H1 (cell line): ENCODE data around the gene NTRK2. TPM values are rescaled to one million over a fixed set of nuclear protein-coding genes. Genes with fewer than 3 reads are reported as not detected.

Experiments
- CTCF ChIA-PET: fragments of 300-600 bp; sonication (Branson Sonifier 250); formaldehyde crosslinking; loops from one replicate; lab custom pipeline; 2021; ENCODE audit not compliant: partially characterized antibody; lab: Charles Lee
- POLR2A ChIA-PET: fragments of 300-600 bp; sonication (Branson Sonifier 250); formaldehyde crosslinking; loops from one replicate; lab custom pipeline; 2021; ENCODE audit warnings: inconsistent platforms; ENCODE audit not compliant: partially characterized antibody; lab: Charles Lee
- DNase-seq, 2 experiments: peaks; one replicate each; pipeline versions ENCODE4 v3.0.0 to v3.0.0-alpha.2; 2010 to 2022; ENCODE audit warnings: low spot score in 2 of 2, low read depth in 1 of 2, mixed read lengths in 1 of 2
- FAIRE-seq: peaks from 2 replicates; lab custom pipeline; 2011; peaks lifted over from hg19 to GRCh38; lab: Jason Lieb, UNC
- H2AFZ ChIP-seq: 2 replicates; pipeline ENCODE4 v1.8.1; 2012; ENCODE audit warnings: low read length, inconsistent platforms
- H2AK5ac ChIP-seq: 2 replicates; pipeline ENCODE4 v1.6.1; 2013; ENCODE audit warnings: low read depth, low read length
- H2BK120ac ChIP-seq: replicated peaks from 2 replicates; pipeline ENCODE3; 2013; ENCODE audit warnings: low read depth, low read length, inconsistent platforms
- H2BK12ac ChIP-seq: 2 replicates; pipeline ENCODE4 v1.6.1; 2013; ENCODE audit warnings: low read depth, low read length
- H2BK15ac ChIP-seq: 2 replicates; pipeline ENCODE4 v1.6.1; 2013; ENCODE audit warnings: low read length
- H2BK20ac ChIP-seq: 2 replicates; pipeline ENCODE4 v1.6.1; 2013; ENCODE audit warnings: low read length
- H2BK5ac ChIP-seq: 2 replicates; pipeline ENCODE4 v1.6.1; 2013; ENCODE audit warnings: low read depth, low read length
- H3K14ac ChIP-seq: 2 replicates; pipeline ENCODE4 v1.6.1; 2013; ENCODE audit warnings: inconsistent platforms; ENCODE audit not compliant: insufficient read length
- H3K18ac ChIP-seq: 2 replicates; pipeline ENCODE4 v1.6.1; 2013; ENCODE audit warnings: low read length; ENCODE audit errors: extremely low read depth
- H3K23ac ChIP-seq: 2 replicates; pipeline ENCODE4 v1.6.1; 2013; ENCODE audit warnings: inconsistent platforms; ENCODE audit not compliant: insufficient read length
- H3K23me2 ChIP-seq: 2 replicates; pipeline ENCODE4 v1.6.1; 2013; ENCODE audit warnings: low read depth, low read length
- H3K27ac ChIP-seq: 2 replicates; pipeline ENCODE4 v1.6.1; 2011; ENCODE audit warnings: low read depth, low read length, inconsistent platforms
- H3K27me3 ChIP-seq, 4 experiments: replicated peaks in 1 of 4; 1 replicate in 1 of 4; 2 replicates in 3 of 4; pipeline versions ENCODE4 v1.6.1 to v1.8.1; 2011 to 2013; ENCODE audit warnings: low read length in 3 of 4, mild to moderate bottlenecking in 3 of 4, inconsistent platforms in 2 of 4, mixed read lengths in 2 of 4, moderate library complexity in 1 of 4; ENCODE audit not compliant: control insufficient read depth in 3 of 4, insufficient read depth in 3 of 4; ENCODE audit errors: extremely low read depth in 1 of 4
- H3K36me3 ChIP-seq, 4 experiments: 2 replicates each; pipeline versions ENCODE4 v1.6.1 to v1.8.1; 2011 to 2013; ENCODE audit warnings: mild to moderate bottlenecking in 4 of 4, low read length in 3 of 4, moderate library complexity in 2 of 4, control low read depth in 1 of 4, inconsistent platforms in 1 of 4; ENCODE audit not compliant: insufficient read depth in 4 of 4, control insufficient read depth in 2 of 4
- H3K4ac ChIP-seq: replicated peaks from 2 replicates; pipeline ENCODE3; 2013; ENCODE audit warnings: low read length, low read depth, mixed read lengths, inconsistent platforms; ENCODE audit not compliant: insufficient read length
- H3K4me1 ChIP-seq, 4 experiments: replicated peaks in 1 of 4; 1 replicate in 1 of 4; 2 replicates in 3 of 4; pipeline versions ENCODE4 v1.6.1 to v1.8.1; 2011 to 2013; ENCODE audit warnings: low read length in 3 of 4, inconsistent platforms in 2 of 4, mixed read lengths in 1 of 4; ENCODE audit not compliant: insufficient read depth in 4 of 4, control insufficient read depth in 3 of 4
- H3K4me2 ChIP-seq, 2 experiments: 2 replicates each; pipeline versions ENCODE4 v1.6.1 to v1.8.1; 2011 to 2013; ENCODE audit warnings: low read depth in 2 of 2, low read length in 2 of 2, control low read depth in 1 of 2, inconsistent platforms in 1 of 2, mild to moderate bottlenecking in 1 of 2; ENCODE audit not compliant: insufficient read depth in 1 of 2
- H3K4me3 ChIP-seq, 4 experiments: fragments of 200-600, 300-600 bp in 1 of 4; sonication (generic), shearing (Covaris generic), sonication (Bioruptor Twin) in 1 of 4; 2 replicates each; pipeline versions ENCODE4 v1.5.1 to v1.8.1; 2011 to 2016; ENCODE audit warnings: low read length in 4 of 4, low read depth in 3 of 4, control low read depth in 2 of 4, inconsistent platforms in 2 of 4, mild to moderate bottlenecking in 2 of 4, mixed read lengths in 1 of 4, moderate library complexity in 1 of 4; ENCODE audit not compliant: insufficient read depth in 2 of 4; ENCODE audit errors: extremely low read depth in 1 of 4
- H3K56ac ChIP-seq: replicated peaks from 2 replicates; pipeline ENCODE3; 2013; ENCODE audit warnings: low read depth, mild to moderate bottlenecking, mixed read lengths, low read length, inconsistent platforms; ENCODE audit not compliant: insufficient read length
- H3K79me1 ChIP-seq: 2 replicates; pipeline ENCODE4 v1.6.1; 2013; ENCODE audit warnings: low read depth, low read length, control low read depth
- H3K79me2 ChIP-seq, 2 experiments: 2 replicates each; pipeline versions ENCODE4 v1.6.1 to v1.8.1; 2012 to 2013; ENCODE audit warnings: low read length in 2 of 2, mild to moderate bottlenecking in 2 of 2, inconsistent platforms in 1 of 2; ENCODE audit not compliant: insufficient read depth in 2 of 2, control insufficient read depth in 1 of 2
- H3K9ac ChIP-seq, 4 experiments: replicated peaks in 1 of 4; 1 replicate in 1 of 4; 2 replicates in 3 of 4; pipeline versions ENCODE4 v1.6.1 to v1.8.1; 2011 to 2013; ENCODE audit warnings: low read depth in 3 of 4, low read length in 3 of 4, control low read depth in 2 of 4, mild to moderate bottlenecking in 2 of 4, moderate library complexity in 2 of 4, inconsistent platforms in 1 of 4; ENCODE audit errors: extremely low read depth in 1 of 4
- H3K9me3 ChIP-seq, 2 experiments: 2 replicates each; pipeline versions ENCODE4 v1.6.1 to v1.8.1; 2012 to 2013; ENCODE audit warnings: mild to moderate bottlenecking in 2 of 2, moderate library complexity in 2 of 2, control low read depth in 1 of 2, inconsistent platforms in 1 of 2, low read depth in 1 of 2, low read length in 1 of 2, mixed read lengths in 1 of 2; ENCODE audit not compliant: insufficient read depth in 2 of 2
- H4K20me1 ChIP-seq, 2 experiments: replicated peaks in 1 of 2; 2 replicates each; pipeline versions ENCODE3 to v1.8.1; 2011 to 2013; ENCODE audit warnings: inconsistent platforms in 2 of 2, low read length in 2 of 2, mild to moderate bottlenecking in 1 of 2; ENCODE audit not compliant: insufficient read depth in 2 of 2, control insufficient read depth in 1 of 2
- H4K5ac ChIP-seq: 2 replicates; pipeline ENCODE4 v1.6.1; 2013; ENCODE audit warnings: low read length, low read depth, mixed read lengths, inconsistent platforms; ENCODE audit not compliant: insufficient read length
- H4K8ac ChIP-seq: 2 replicates; pipeline ENCODE4 v1.8.0; 2013; ENCODE audit warnings: mild to moderate bottlenecking, moderate library complexity, low read length, inconsistent platforms; ENCODE audit not compliant: insufficient read depth; ENCODE audit errors: extremely low read depth
- H4K91ac ChIP-seq: replicated peaks from 2 replicates; pipeline ENCODE3; 2013; ENCODE audit warnings: low read length, mixed read lengths, inconsistent platforms; ENCODE audit not compliant: insufficient read length
- GTF2F1 ChIP-seq: IDR thresholded peaks from 2 replicates; pipeline ENCODE4 v1.6.1; 2012; ENCODE audit warnings: low read depth, low read length, improper control_type of control experiment, borderline replicate concordance
- HDAC2 ChIP-seq, 2 experiments: fragments of 300-600 bp in 1 of 2; sonication (generic) in 1 of 2; IDR thresholded peaks; 2 replicates each; pipeline ENCODE4 v1.6.1; 2011 to 2012; ENCODE audit warnings: low read depth in 2 of 2, low read length in 2 of 2, mild to moderate bottlenecking in 2 of 2, moderate library complexity in 2 of 2, borderline replicate concordance in 1 of 2, inconsistent platforms in 1 of 2
- KDM1A ChIP-seq: fragments of 200-600, 300-600 bp; sonication (generic); IDR thresholded peaks from 2 replicates; pipeline ENCODE4 v1.7.1; 2016; ENCODE audit warnings: mild to moderate bottlenecking, low read length, borderline replicate concordance
- NANOG ChIP-seq: IDR thresholded peaks from 2 replicates; pipeline ENCODE4 v1.6.1; 2011; ENCODE audit warnings: low read length, low read depth, mild to moderate bottlenecking, inconsistent platforms; ENCODE audit not compliant: insufficient read depth, poor library complexity, severe bottlenecking
- RFX5 ChIP-seq: IDR thresholded peaks from 2 replicates; pipeline ENCODE4 v1.6.1; 2011; ENCODE audit warnings: low read depth, low read length, improper control_type of control experiment, borderline replicate concordance
- RNF2 ChIP-seq: fragments of 200-900, 300-1000 bp; sonication (generic); IDR thresholded peaks from 2 replicates; pipeline ENCODE4 v1.7.1; 2016; ENCODE audit warnings: borderline replicate concordance, low read depth, mild to moderate bottlenecking, antibody characterized with exemption, low read length; ENCODE audit not compliant: poor library complexity, severe bottlenecking; ENCODE audit errors: missing control alignments
- SRF ChIP-seq: IDR thresholded peaks from 2 replicates; pipeline ENCODE4 v1.6.1; 2011; ENCODE audit warnings: mild to moderate bottlenecking, low read depth, low read length, moderate library complexity
- TAF1 ChIP-seq: IDR thresholded peaks from 2 replicates; pipeline ENCODE4 v1.6.1; 2011; ENCODE audit warnings: mild to moderate bottlenecking, low read depth, low read length
- WGBS, 2 experiments: shearing (Covaris generic) in 1 of 2; methylation state at CpG; one replicate each; pipeline versions ENCODE4 v1.1.6 to v1.1.7; 2013 to 2015; ENCODE audit warnings: low lambda C conversion rate in 2 of 2, mixed read lengths in 2 of 2, inconsistent platforms in 1 of 2, low coverage in 1 of 2, missing lambda C conversion rate in 1 of 2; ENCODE audit not compliant: insufficient replicate concordance in 2 of 2, insufficient coverage in 1 of 2, insufficient read length in 1 of 2; ENCODE audit errors: extremely low coverage in 1 of 2, missing lambda C conversion rate in 1 of 2; 5-methylcytosine and 5-hydroxymethylcytosine counted together
- polyA plus RNA-seq, 7 experiments: library from polyadenylated mRNA; depleted of rRNA in 3 of 7; stranded (reverse) in 5 of 7; unstranded in 2 of 7; fragments of >200 nt in 5 of 7; fragments of 200-250 nt in 2 of 7; gene quantifications; 1 replicate in 5 of 7; 2 replicates in 1 of 7; 4 replicates in 1 of 7; pipeline versions ENCODE4 v1.2.1 to v1.2.3, GENCODE V29; 2011 to 2013; ENCODE audit warnings: missing spikeins in 2 of 7, mixed read lengths in 2 of 7
- total RNA-seq: library from RNA; stranded (reverse); fragmentation: NEBNext Ultra II Directional; extraction: Animal tissue kit (Norgen Biotek cat#: 25700); gene quantifications from 2 replicates; pipeline ENCODE4 v1.2.1, GENCODE V29; 2021

Gene NTRK2
- total and polyA plus RNA-seq, 2 of the 8 experiments (the other 6 are each of a cell fraction or from before 2014, with no cell fraction given) = 0.03 to 0.04 TPM

GRCh38 chr9:84799251-84799650 lies 129.7 kb downstream of the NTRK2 start:
- CTCF ChIA-PET = interaction anchor here (1.2 kb wide), 1 partner anchor 78 kb away, joined by 3 read pairs; no protein-coding TSS in a partner anchor

More at GRCh38 chr9:84799251-84799650, 129.7 kb downstream of the NTRK2 start:
- H2BK15ac ChIP-seq = no peak overlapping the region
- H3K23me2 ChIP-seq = no peaks in the 10 kb centered on the region
- H3K27me3 ChIP-seq = no peaks in the 10 kb centered on the region
- H3K23ac ChIP-seq = no peak overlapping the region
- no peaks in the 10 kb centered on the region for H3K36me3 ChIP-seq
- H4K20me1 ChIP-seq = no peaks in the 10 kb centered on the region
- no peak overlapping the region for H2BK5ac ChIP-seq
- H4K5ac ChIP-seq = no peak overlapping the region
- POLR2A ChIA-PET = interaction anchor here (0.7 kb wide), 1 partner anchor 168 kb away, joined by 3 read pairs; no protein-coding TSS in a partner anchor
- 86% methylated on average over 2 of the region's 2 CpGs; no CpG with 5 or more reads in 1 of the 2 experiments for WGBS, 2 experiments
- no peak overlapping the region for H2BK12ac ChIP-seq
- H3K4ac ChIP-seq = no peak overlapping the region
- H4K8ac ChIP-seq = no peak overlapping the region
- DNase-seq (no peak), FAIRE-seq (no peak)
- no peak overlapping the region for H3K18ac ChIP-seq
- no peak overlapping the region for H3K4me3 ChIP-seq
- no peak overlapping the region for H3K56ac ChIP-seq
- H3K79me1 ChIP-seq = no peaks in the 10 kb centered on the region
- no peak overlapping the region for H2BK120ac ChIP-seq
- H3K4me1 ChIP-seq = no peaks in the 10 kb centered on the region
- no peak overlapping the region for H3K4me2 ChIP-seq
- no peaks in the 10 kb centered on the region for H3K9me3 ChIP-seq
- H3K79me2 ChIP-seq = no peaks in the 10 kb centered on the region
- no peak overlapping the region for H2AFZ ChIP-seq
- no peak overlapping the region for H3K14ac ChIP-seq
- H4K91ac ChIP-seq = no peak overlapping the region
- no peak overlapping the region for H2AK5ac ChIP-seq
- H3K9ac ChIP-seq = no peak overlapping the region
- H3K27ac ChIP-seq = no peak overlapping the region
- H2BK20ac ChIP-seq = no peak overlapping the region
- TF ChIP-seq KDM1A = no peak
- TF ChIP-seq RNF2 = no peak
- TF ChIP-seq GTF2F1 = no peak
- TF ChIP-seq RFX5 = no peak
- TF ChIP-seq TAF1 = no peak
- TF ChIP-seq HDAC2 (IDR thresholded peaks at IDR 0.05; ENCODE audit: borderline replicate concordance in 1 of 2, low read depth in 2 of 2, low read length in 2 of 2) = no peak
- no peak for TF ChIP-seq NANOG
- no peak for TF ChIP-seq SRF
